Esophagus muscularis mucosa (tissue), 4 donors: Measurements from ENCODE around the gene RPLP1. TPM values are rescaled to one million over a fixed set of nuclear protein-coding genes. Genes with fewer than 3 reads are reported as not detected.

Experiments
- DNase-seq: peaks from one replicate; pipeline ENCODE4 v3.0.0-alpha.2; 2017; ENCODE audit errors: extremely low spot score
- H3K27ac ChIP-seq, 4 donors: fragments of 200-600 bp; sonication (generic); replicated peaks in 1 of 4; 1 replicate in 3 of 4; 2 replicates in 1 of 4; pipeline ENCODE4 v1.5.1; 2016 to 2019; ENCODE audit warnings: mild to moderate bottlenecking in 1 of 4
- H3K27me3 ChIP-seq, 4 donors: fragments of 200-600 bp; sonication (generic); one replicate each; pipeline versions ENCODE4 v1.5.1 to v1.6.0; 2016 to 2019
- H3K36me3 ChIP-seq, 4 donors: fragments of 200-600 bp; sonication (generic); one replicate each; pipeline ENCODE4 v1.5.1; 2016 to 2019
- H3K4me1 ChIP-seq, 4 donors: fragments of 200-600 bp; sonication (generic); one replicate each; pipeline ENCODE4 v1.5.1; 2016 to 2019
- H3K4me3 ChIP-seq, 4 donors: fragments of 200-600 bp; sonication (generic); 1 replicate in 2 of 4; 2 replicates in 2 of 4; pipeline ENCODE4 v1.5.1; 2016 to 2019; ENCODE audit warnings: mild to moderate bottlenecking in 4 of 4, moderate library complexity in 1 of 4
- H3K9me3 ChIP-seq, 4 donors: fragments of 200-600 bp; sonication (generic); 1 replicate in 3 of 4; 2 replicates in 1 of 4; pipeline ENCODE4 v1.5.1; 2016 to 2019
- CTCF ChIP-seq, 3 experiments: fragments of 200-600 bp in 2 of 3; fragments of 450-650 bp in 1 of 3; sonication (generic) in 2 of 3; IDR thresholded peaks; one replicate each; pipeline ENCODE4 v1.5.1; 2017 to 2019; ENCODE audit warnings: antibody characterized with exemption in 3 of 3, mild to moderate bottlenecking in 2 of 3, moderate library complexity in 1 of 3
- EP300 ChIP-seq: sonication (generic); formaldehyde crosslinking; IDR thresholded peaks from one replicate; pipeline ENCODE4 v1.6.1; 2017; ENCODE audit warnings: antibody characterized with exemption
- POLR2A ChIP-seq: fragments of 450-650 bp; IDR thresholded peaks from one replicate; pipeline ENCODE4 v1.6.1; 2017; ENCODE audit warnings: antibody characterized with exemption, moderate library complexity, mild to moderate bottlenecking, low read depth
- POLR2AphosphoS5 ChIP-seq, 2 donors: sonication (generic); formaldehyde crosslinking; IDR thresholded peaks; one replicate each; pipeline ENCODE4 v1.6.1; 2017; ENCODE audit warnings: antibody characterized with exemption in 2 of 2
- WGBS: methylation state at CpG from one replicate; pipeline ENCODE4 v1.1.5; 2018; 5-methylcytosine and 5-hydroxymethylcytosine counted together
- intact Hi-C: fragments of 100-400 bp; cut with DNase I; formaldehyde crosslinking; loops from one replicate; pipeline ENCODE4 v1.15.1; 2023
- total RNA-seq, 4 donors: library from RNA; depleted of rRNA; stranded (reverse); fragments of >200 nt; gene quantifications; one replicate each; pipeline versions ENCODE4 v1.1.0 to v1.2.1, GENCODE V29; 2016

Gene RPLP1
- total RNA-seq, 4 donors from 2014 or later, result 460 to 623 (median 514) TPM

GRCh38 chr15:69486481-69487110 lies 34.0 kb downstream of the RPLP1 start:
- Histone ChIP-seq H3K9me3 (no peaks in the 10 kb centered on the region), H3K27me3 (no peaks in the 10 kb centered on the region), H3K4me1 (peaks cover 0 to 19% (median 8%) of the 10 kb centered on the region in 4 donors), H3K27ac (no peak overlapping the region), H3K4me3 (no peak overlapping the region), H3K36me3 (no peaks in the 10 kb centered on the region)
- TF ChIP-seq POLR2A (no peak), CTCF (IDR thresholded peaks at IDR 0.05) (no peak), EP300 (no peak), POLR2AphosphoS5 (IDR thresholded peaks at IDR 0.05) (no peak)
- DNase-seq, result no peak
- intact Hi-C loops, result no loop called here
- whole genome bisulfite sequencing, result 94% methylated on average over 3 of the region's 3 CpGs

GRCh38 chr15:69489073-69489571 lies 36.5 kb downstream of the RPLP1 start:
- 60% methylated on average over 3 of the region's 3 CpGs for WGBS
- no peak for TF ChIP-seq POLR2AphosphoS5 (IDR thresholded peaks at IDR 0.05)
- no peak for DNase-seq
- Histone ChIP-seq H3K4me1 (peaks cover 0 to 19% (median 8%) of the 10 kb centered on the region in 4 donors), H3K27ac (peak overlapping the region in 1 of 4 donors; percentile 45), H3K9me3 (no peaks in the 10 kb centered on the region), H3K36me3 (no peaks in the 10 kb centered on the region), H3K27me3 (no peaks in the 10 kb centered on the region), H3K4me3 (no peak overlapping the region)
- intact Hi-C loops, result no loop called here

- H3K27me3 ChIP-seq, result no peaks in the 10 kb centered on the region
- H3K4me3 ChIP-seq, result no peak overlapping the region
- peaks cover 0 to 19% (median 8%) of the 10 kb centered on the region in 4 donors for H3K4me1 ChIP-seq
- WGBS, result 66% methylated on average over 11 of the region's 11 CpGs
- H3K36me3 ChIP-seq, result no peaks in the 10 kb centered on the region
- DNase-seq, result no peak
- no peaks in the 10 kb centered on the region for H3K9me3 ChIP-seq
- intact Hi-C loops, result no loop called here
- TF ChIP-seq CTCF (IDR thresholded peaks at IDR 0.05), result no peak
- no peak for TF ChIP-seq POLR2A
- TF ChIP-seq POLR2AphosphoS5 (IDR thresholded peaks at IDR 0.05), result no peak
- no peak for TF ChIP-seq EP300
- H3K27ac ChIP-seq, result peak overlapping the region in 3 of 4 donors; percentile 22 to 32 (median 23)
Observed at GRCh38 chr15:69490356-69491037, 37.9 kb downstream of the RPLP1 start.

- WGBS, result 46% methylated on average over 3 of the region's 3 CpGs
- Histone ChIP-seq H3K27me3 (no peaks in the 10 kb centered on the region), H3K4me3 (no peak overlapping the region), H3K27ac (peak overlapping the region in 2 of 4 donors; percentile 22 to 23), H3K9me3 (no peaks in the 10 kb centered on the region), H3K36me3 (no peaks in the 10 kb centered on the region), H3K4me1 (peaks cover 0 to 19% (median 8%) of the 10 kb centered on the region in 4 donors)
- TF ChIP-seq POLR2AphosphoS5 (IDR thresholded peaks at IDR 0.05) (peak in 1 of 2 donors; percentile 9), POLR2A (no peak)
- no peak for DNase-seq
- intact Hi-C loops, result no loop called here
Observed at GRCh38 chr15:69491038-69491505, 38.5 kb downstream of the RPLP1 start.

- Histone ChIP-seq H3K27me3 (no peaks in the 10 kb centered on the region), H3K4me3 (no peak overlapping the region), H3K4me1 (peaks cover 0 to 19% (median 8%) of the 10 kb centered on the region in 4 donors), H3K9me3 (no peaks in the 10 kb centered on the region), H3K36me3 (no peaks in the 10 kb centered on the region), H3K27ac (no peak overlapping the region)
- intact Hi-C loops, result no loop called here
- WGBS, result 97% methylated on average over 2 of the region's 2 CpGs
- no peak for DNase-seq
- TF ChIP-seq EP300 (no peak), POLR2AphosphoS5 (IDR thresholded peaks at IDR 0.05) (no peak), POLR2A (no peak), CTCF (IDR thresholded peaks at IDR 0.05) (no peak)
Observed at GRCh38 chr15:69493406-69493805, 40.8 kb downstream of the RPLP1 start.
